C4-2B (cell line): ENCODE results near the gene ZNF813.
"Not testable (repeated sequence)": the region's sequence is repeated elsewhere in the genome, so short reads cannot be mapped to it uniquely, and the experiment has no call there.

Experiments
- ZFX ChIP-seq: fragments of 450-650 bp; IDR thresholded peaks from 2 replicates; pipeline ENCODE4 v1.6.1; 2017
- TF ChIP-seq, protein P1 (sequence below): fragments of 450-650 bp; conservative IDR thresholded peaks from 2 replicates; pipeline ENCODE4 v1.5.1; 2017; ENCODE audit warnings: mild to moderate bottlenecking

DNA sequence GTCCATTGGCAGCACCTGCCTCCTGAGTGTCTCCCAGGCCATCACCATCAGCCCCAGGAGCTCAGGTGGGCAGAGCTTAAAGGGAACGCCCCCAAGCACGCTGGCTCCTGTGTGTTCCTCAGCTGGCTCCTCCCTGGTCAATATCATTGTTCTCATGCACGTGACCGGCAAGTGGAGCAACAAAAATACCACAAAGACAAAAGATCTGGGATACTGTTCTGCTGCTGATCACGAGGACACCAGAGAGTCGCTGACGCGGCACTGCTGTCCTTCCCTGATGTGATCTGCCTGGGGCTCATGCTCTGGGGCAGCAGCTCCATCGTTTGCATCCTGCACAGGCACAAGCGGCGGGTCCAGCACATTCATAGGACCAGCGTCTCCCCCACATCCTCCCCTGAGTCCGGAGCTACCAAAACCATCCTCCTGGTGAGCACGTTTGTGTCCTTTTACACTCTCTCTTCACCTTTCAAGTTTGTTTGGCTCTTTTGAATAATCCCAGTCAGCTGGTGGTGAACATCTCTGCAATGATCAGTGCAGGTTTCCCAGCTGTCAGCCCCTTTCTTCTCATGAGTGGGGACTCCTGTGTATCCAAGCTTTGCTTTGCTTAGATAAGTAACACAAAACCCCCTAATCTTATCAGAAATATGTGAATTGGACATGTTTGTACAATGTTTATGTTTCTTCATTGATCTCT lies 36.3 kb downstream of the ZNF813 start:
- TF ChIP-seq, protein P1, sequence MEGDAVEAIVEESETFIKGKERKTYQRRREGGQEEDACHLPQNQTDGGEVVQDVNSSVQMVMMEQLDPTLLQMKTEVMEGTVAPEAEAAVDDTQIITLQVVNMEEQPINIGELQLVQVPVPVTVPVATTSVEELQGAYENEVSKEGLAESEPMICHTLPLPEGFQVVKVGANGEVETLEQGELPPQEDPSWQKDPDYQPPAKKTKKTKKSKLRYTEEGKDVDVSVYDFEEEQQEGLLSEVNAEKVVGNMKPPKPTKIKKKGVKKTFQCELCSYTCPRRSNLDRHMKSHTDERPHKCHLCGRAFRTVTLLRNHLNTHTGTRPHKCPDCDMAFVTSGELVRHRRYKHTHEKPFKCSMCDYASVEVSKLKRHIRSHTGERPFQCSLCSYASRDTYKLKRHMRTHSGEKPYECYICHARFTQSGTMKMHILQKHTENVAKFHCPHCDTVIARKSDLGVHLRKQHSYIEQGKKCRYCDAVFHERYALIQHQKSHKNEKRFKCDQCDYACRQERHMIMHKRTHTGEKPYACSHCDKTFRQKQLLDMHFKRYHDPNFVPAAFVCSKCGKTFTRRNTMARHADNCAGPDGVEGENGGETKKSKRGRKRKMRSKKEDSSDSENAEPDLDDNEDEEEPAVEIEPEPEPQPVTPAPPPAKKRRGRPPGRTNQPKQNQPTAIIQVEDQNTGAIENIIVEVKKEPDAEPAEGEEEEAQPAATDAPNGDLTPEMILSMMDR: not testable (repeated sequence)
- not testable (repeated sequence) for TF ChIP-seq ZFX
